Superior temporal gyrus (tissue), 1 donor: ENCODE results near the gene TRA2B.

Experiments
- DNase-seq: peaks from one replicate; pipeline ENCODE4 v3.0.0-alpha.2; 2016; ENCODE audit errors: extremely low spot score

The TRA2B gene

DNA sequence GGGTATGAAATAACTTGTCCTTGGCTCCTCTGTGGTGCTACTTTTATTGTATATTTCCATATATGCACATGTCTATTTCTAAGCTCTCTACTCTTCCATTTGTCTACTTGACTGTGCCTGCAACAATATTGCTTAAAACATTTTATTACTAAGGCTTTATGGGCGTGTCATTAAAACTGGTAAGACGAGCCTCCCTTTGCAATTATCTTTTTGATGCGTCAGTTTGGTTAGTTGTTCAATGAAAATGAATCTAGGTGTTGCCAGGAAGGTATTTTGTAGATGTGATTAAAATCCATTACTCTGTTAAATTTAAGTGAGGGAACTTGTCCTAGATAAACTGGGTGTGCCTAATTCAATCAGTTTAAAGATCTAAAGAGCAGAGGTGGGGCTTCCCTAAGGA is 12.9 kb upstream of the TRA2B start:
- DNase-seq, result no peak

DNA sequence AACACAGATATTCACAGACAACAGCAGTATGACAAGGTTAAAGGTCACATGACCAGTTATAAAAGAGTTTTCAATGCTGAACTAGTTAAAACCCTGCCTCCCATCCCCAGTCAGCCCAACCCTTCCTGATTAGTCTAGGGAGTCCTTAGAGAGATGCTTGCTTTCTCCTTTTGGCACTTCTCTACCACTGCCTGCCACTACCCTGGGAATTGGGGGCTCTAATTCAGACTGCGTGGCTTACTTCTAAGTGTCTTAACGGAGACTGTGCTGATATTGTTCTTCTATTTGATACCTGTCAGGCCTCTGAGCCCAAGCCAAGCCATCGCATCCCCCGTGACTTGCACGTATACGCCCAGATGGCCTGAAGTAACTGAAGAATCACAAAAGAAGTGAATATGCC is 11.7 kb upstream of the TRA2B start:
- no peak for DNase-seq

DNA sequence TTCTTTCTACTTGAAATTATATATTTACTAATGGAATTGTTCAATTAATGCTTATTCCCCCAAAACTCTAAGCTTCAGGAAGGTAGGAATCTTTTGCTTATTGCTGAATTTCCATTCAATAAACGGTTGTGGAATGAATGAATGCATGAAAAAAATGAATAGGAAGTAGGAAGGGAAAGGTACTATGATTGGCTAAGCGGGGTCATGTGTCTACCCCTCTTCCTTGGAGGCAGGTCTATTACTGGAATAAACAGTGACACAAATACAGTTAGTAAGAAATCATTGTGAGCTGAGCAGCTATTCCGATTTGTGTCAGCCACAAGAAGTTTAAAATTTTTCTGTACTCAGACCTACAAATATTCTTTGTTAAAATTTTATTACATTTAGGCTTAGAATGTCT is 10.5 kb upstream of the TRA2B start:
- DNase-seq, result no peak

DNA sequence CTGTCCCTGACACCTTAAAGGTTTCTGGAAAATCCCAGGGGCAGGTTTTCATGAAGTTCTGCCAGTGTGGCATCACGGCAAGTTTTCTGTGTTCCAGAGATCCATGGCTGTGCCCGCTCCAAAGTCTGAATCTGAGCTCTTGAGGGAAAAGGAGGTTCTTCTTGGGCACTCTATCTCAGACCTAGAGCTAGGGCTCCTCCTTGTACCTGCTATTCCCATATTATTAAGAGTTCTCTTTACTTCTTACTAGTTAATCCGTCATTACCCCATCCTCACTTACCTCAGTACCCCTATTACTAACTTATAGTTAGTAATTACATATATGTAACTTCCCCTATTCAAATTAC is 5.9 kb upstream of the TRA2B start:
- DNase-seq, result no peak

DNA sequence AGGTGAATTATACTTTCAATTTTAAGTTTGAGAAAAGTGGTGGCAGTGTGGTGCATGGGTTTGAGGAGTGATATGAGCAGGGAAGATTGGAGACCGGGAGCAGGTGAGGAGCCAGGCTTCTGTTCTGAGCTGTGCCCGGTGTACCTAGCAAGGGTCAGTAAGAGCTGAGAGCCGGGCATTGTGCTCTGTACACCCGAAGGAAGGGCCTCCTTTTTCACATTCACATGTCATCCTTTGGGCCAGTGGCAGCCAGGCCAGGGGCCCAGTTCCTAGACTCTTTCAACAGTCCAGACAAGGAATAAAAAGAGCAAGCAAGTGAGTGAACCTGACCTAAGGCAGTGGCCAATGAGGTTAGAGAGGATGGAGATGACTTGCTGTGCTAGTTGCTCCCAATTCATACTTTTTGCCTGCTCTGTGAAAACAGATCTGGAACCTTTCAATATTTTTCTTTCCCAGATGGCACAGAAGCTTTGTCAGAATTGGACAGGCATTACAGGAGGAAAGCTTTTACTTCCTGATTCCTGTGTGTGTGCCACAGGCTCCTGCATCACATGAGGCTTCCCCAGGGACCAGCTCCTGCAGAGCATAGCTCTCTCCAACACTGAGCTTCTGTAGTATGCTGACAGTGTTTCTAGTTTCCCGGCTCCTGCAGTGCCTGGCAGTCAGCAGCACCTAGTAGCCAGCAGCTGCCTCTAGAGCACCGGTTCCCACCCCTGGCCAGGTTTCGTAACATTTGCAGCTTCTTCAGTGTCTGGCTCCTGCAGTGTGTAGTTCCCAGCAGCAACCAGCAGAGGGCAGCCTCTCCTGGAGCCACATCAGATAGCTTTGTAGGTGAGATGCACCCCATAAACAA is 5.3 kb upstream of the TRA2B start:
- peak; percentile 88 for DNase-seq

DNA sequence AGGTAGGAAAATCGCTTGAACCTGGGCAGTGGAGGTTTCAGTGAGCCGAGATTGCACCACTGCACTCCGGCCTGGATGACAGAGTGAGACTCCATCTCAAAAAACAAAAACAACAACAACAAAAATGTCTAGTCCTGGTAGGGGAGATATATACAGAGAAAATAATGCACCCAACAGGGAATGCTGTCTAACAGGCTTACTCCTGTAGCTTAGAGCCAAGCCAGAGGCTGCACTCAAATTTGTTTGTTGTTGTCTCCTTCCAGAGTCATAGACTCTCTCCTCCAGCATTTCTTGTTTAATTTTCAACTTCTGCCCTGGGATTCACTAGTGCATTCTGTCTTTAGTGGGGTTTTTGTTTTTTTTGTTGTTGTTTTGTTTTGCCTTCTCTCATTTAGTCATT is 4.6 kb upstream of the TRA2B start:
- no peak for DNase-seq

DNA sequence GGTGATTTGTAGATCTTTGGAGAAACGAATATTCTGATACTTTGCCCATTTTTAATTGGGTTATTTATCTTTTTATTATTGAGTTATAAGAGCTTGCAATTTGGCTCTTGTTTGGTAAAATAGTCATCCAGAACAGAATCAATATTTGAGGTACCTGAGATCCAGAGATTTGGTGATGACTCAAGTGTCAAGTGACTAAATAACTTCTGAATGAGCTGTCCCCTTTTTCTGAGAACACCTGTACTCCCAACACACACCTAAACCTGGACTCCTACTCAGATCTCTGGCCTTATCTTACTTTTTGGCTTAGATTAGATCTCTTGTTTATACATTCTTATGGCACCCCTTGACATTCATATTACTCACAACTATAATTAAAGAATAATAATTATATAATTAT is 3.1 kb upstream of the TRA2B start:
- no peak for DNase-seq

DNA sequence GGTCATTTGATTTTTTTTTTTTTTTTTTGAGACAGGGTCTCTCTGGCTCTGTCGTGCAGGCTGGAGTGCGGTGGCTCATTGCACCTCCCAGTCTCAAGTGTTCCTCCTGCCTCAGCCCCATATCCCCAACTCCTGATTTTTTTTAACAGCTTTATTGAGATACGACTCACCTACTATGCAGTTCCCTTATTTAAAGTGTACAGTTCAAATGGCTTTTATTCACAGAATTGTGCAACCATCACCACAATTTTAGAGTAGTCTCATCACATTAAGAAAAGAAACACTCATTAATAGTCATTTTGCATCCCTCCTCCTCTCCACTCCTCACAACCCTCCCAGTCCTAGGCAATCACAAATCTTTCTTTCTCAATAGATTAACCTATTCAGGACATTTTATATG is 1.9 kb upstream of the TRA2B start:
- no peak for DNase-seq

DNA sequence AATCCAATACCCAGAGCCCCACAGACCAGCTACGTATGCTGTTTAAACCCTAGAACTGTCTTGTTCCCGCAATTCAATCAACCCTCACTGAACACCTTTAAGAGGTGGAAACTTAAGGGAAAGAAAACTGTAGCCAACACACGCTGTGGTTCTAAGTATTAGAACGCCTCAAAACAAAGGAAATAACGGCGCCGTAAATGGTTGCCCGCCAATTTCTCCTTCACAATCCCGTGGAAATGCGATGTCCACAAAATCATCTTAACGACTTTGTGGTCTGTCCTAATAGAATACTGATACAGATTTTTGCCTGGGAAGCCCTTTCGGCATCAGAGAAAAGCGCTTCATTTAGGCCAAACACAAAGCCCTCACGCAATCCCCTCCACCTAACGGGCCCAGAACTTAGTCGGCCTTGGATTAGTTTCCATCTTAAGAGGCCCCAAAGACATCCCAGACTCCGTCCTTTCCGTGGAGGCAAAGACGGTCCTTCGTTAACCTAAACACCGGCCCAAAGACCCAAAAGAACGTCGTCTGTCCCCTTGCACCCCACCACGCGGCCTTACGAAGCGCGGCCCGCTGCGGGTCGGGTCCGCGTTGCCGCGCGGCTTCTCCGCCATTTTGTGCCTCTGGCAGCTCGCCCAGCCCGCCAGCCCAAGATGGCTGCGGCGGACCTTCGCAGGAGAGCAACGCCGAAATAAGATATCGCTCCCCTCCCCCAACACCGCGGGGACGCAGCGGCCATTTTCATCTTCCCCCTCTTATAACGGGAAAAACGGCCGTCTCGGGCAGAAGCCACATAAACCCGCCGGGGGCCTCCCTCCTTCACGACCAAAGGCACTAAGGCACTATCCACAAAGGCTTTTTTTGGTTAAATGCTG is 763 bp downstream of the TRA2B start:
- peak; percentile 80 for DNase-seq

DNA sequence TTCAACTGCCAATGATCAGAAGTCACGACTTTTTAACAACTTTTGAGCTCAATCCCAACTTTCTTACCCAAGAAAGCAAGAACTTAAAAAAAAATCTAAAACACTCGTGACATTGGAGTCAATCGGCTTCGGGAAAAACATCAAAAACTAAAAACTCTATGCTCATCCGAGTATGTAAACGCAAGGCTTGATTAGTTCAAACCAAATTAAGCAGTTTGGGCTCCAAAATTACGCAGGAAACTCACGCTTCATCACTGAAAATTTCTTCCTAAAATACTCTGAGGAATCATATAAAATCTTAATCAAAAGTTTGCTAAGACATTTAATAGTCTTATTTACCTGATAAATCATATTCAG is 1.6 kb downstream of the TRA2B start:
- no peak for DNase-seq

DNA sequence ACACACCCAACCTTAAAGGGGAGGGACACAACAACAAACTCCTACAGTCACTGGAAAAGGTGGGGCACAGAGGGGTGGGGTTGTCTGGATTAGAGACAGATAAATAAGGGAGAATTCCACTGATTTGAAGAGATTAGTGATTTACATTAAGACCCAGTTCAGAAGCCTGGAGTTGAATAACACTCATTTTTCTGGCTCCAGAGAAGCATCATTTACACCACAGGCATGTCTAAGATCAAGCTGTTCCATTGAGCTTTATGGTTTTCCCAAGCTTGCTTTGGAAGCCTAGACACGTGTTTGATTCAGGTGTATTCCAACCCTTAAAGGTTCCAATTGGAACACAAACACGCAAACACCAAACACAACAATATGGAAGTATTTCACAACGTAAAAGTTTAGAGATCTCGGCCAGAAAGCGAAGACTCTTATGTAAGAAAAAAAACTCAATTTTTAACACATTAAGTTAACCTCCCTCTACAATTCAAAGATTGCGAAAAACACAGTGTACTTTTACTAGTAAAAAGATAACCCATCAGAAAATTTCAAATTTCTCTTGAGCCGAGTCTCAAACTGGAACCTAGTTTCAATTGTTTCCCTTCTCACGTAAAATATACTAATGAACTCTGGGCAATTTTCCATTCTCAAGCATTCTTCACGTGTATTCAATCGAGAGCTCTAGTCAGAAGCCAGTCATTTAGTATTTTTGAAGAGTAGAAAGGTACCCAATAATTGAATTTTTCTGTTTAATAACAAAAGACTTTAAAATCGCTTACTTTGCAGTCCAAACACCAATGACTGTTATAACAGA is 2.1 kb downstream of the TRA2B start:
- DNase-seq, result peak; percentile 51

DNA sequence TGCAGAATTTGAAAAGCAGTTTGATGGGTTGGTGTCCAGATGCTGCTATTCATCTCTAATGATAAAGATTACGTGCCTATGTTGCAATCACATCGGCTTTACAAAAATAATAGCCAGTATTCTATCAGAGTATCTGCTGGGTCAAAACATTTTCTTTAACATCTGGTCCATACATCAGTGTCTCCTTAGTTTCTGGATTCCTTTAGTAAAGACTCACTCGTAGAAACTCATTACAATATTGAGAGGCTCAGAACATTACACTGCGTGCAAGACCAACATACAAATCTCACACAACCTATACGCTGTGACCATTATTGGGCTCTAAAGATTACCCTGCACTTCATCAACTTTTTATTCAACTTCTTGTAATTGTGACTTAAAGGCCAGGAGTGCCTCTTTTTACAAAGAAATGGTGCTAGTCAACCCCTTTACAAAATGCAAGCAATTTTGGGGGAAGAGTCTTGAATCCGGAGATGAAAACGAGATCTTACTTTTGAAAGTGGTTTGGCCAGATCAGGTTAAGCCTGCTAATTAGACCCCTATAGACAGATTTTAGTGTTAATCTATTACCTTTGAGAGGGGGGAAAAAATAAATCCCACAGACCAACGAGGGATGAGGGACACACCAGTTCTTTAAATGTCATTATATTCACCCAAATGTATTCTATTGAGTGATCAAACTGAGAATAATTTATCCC is 2.9 kb downstream of the TRA2B start:
- no peak for DNase-seq

DNA sequence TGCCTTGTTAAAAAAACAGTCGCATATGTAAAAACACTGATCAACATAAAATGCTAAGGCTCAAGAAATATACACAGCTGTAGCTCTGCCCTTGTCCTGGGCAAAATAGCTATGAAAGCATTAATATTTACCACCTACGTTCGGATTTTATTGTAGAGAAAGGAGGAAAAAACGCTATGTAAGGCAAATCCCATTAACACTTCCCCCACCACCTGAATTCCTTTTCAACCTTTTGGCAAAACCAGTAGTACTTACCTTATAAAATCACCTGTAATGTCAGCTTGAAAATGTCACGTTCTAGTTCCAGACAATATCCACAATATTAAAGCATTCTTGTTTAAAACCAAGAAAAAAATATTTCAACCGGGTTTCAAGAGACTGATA is 3.6 kb downstream of the TRA2B start:
- no peak for DNase-seq

DNA sequence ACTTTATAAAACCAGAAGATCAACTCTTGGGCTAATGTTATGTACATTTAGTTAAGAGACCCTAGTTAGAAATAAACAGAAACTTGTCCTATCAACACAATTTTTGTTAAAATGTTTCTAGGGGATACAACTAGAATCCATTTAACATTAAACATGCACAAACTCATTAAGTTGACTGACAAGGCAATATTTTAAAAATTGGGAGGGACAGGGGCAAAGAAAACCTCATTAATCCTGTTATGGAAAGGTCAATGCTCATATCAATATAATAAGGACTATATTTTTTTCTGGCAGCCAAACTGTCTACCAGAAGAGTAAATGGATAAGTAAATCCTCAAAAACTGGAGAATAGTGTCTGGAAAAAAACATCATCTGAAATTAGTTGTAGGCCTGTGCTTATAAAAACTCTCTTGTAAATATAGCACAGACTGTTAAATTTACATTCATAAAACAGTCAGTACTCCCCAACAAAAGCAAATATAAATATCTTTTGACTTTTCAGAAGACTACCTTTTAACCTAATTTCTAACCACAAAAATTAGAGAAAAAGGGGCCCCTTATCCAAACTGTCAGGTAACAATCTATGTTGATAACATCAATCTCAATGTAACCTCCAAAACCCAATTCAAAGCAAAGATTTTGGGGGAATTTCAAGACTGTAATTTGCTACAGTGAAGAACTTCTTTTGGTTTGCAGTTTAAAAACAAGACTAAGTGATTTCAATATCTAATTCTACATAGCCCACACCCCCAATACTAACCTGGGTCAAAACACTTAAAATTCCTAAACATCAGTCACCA is 4.2 kb downstream of the TRA2B start:
- no peak for DNase-seq

DNA sequence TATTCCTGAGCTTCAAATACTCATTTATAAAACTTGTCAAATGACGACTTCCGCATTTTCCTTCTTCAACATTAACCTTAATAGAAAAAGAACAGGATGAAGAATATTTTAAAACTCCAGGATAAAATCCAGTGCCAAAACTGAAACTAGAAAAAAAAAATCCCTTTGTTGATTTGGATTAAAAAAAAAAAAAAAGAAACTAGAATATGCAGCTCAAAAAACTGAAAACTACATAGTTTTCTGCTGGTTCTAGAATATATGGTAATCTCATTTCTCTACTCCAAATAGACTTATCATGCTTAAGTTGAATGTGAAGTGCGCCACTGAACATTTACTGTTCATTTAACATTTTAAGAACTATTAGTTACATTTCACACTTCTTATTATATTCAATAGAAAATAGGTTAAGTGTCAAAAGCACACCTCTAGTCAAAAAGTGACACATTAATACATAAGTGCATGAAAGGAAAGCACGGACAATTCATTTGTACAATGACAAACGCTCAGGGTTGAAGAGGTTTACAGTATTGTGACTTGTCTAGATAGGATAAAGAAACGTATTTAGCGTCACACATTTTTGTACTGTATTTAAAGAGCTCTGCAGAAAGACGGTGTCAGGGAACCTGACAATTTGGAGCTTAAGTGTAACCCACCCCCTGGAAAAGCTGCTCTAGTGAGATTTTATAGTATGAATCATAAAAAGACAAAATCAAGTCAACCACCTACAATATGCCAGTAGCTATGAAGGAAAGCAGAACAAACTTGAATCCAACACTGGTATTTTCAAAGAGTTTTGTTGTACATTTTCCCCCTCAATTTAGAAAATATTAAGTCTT is 5.8 kb downstream of the TRA2B start:
- DNase-seq, result peak; percentile 46

DNA sequence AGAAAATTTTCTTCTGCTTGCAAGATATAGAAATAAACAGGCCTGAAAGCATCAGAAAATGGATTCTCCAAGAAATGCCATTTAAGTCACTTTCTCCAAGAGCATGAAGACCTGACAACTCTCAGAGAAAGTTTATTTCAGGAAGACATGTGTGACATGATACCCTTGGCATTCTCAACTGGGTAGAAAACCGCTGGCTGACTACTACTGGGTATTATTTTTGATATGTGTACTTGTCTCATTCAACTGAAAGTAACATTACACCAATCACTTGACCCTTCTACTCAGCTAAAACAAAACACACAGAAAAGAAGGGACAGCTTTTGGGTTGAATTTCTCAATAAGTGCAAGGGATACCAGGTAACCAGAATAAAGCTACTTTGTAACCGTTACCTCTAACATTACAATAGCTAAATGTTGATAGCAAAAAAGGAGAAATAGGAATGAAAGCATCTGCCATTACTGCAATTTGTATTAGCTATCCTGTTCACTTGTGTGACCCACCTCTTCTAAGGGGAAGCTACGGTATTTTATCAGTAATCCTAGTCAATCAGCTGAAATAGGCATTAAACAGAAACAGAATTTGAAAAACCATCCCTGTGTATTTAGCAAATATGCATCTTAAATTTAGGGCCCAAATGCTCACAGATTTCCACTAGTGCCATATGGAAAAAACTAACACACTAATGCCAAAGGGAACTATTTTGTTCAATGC is 7.3 kb downstream of the TRA2B start:
- DNase-seq, result no peak

DNA sequence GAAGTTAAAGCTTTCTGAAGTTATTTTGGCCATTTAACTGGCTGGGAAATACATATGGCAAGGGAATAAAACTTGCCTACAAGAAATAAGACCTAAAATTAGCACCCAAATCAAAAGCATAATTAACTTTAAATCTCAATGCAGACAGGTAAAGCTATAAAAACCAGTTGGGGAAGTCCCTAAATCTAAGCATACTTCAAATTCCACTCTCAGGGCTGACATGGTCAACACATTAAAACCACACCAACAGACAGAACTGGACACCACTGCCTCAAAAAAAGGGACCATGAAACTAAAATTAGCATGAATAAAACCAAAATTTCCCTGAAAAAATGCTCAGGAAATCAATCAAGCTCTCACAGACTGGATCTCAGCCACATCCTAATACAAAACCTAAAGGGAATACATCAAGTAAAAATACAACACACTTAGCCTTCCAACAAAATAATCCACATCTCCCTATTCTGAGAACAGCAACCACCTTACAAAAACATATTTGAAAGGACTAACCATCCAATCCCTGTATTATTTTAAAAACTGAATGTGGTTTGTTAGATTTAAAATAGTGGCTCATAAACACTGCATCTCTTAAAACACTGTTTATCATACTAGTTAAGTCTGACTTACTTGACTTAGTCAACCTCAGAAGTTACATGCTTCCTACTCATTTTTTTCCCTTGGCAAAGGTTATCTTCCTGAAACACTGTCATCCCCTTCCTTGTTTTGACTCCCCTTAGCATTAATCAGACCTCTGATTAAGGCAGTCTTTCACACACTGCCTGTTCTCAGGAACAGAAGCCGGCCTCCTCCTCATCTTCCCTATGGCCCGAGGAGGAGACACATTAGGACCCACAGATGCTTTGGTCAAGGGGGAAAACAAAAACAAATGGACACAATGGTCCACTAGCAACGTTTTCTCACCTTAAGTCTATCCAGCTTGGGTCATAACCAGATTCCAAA is 8.3 kb downstream of the TRA2B start:
- DNase-seq, result no peak

DNA sequence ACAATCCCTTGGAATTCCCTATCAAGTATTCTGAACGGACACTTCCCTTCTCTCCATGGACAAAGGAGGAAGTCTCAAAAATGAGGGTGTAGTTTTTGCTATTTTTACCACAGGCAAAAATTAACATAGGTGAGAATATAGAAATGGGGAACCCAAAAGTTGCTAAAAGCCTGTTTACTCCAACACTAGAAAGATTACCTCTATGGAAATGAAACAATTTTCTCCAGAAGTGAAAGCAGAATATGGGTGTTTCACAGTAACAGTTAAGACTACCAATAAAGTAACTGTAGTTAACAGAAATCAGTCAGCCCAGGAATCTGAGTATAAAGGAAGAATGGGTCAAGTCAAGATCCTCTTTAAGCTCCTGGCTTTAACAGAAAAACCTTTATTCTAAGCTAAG is 9.3 kb downstream of the TRA2B start:
- no peak for DNase-seq
